Stomach (tissue), 4 donors: ENCODE results near the gene CBLC.

Experiments used
- CTCF ChIP-seq, 7 experiments: fragments of 450-650 bp in 4 of 7; fragments of 200-600 bp in 3 of 7; sonication (generic) in 3 of 7; IDR thresholded peaks; one replicate each; pipeline ENCODE4 v1.5.1; 2016 to 2019; ENCODE audit warnings: antibody characterized with exemption in 7 of 7, control low read depth in 2 of 7, mild to moderate bottlenecking in 1 of 7
- POLR2A ChIP-seq, 4 donors: fragments of 450-650 bp; IDR thresholded peaks; one replicate each; pipeline ENCODE4 v1.6.1; 2016; ENCODE audit warnings: antibody characterized with exemption in 4 of 4, control low read depth in 2 of 4, mild to moderate bottlenecking in 1 of 4, moderate library complexity in 1 of 4

- TF ChIP-seq CTCF (IDR thresholded peaks at IDR 0.05) (no peak), POLR2A (IDR thresholded peaks at IDR 0.05) (no peak)
Measured at GRCh38 chr19:44794610-44795009, 16.9 kb downstream of the CBLC start.
